Tibial artery (tissue), 4 donors: Measurements from ENCODE around the gene CORO1C.
"Not testable (repeated sequence)": the region's sequence is repeated elsewhere in the genome, so short reads cannot be mapped to it uniquely, and the experiment has no call there.

Experiments
- DNase-seq, 2 donors: peaks; one replicate each; pipeline ENCODE4 v3.0.0-alpha.2; 2019
- H3K27ac ChIP-seq, 2 donors: fragments of 200-600 bp; sonication (generic) in 1 of 2; 1 replicate in 1 of 2; 2 replicates in 1 of 2; pipeline ENCODE4 v1.5.1; 2018 to 2019; ENCODE audit warnings: mild to moderate bottlenecking in 1 of 2
- H3K27me3 ChIP-seq, 2 donors: fragments of 200-600 bp; sonication (generic) in 1 of 2; one replicate each; pipeline versions ENCODE4 v1.5.1 to v1.6.0; 2016 to 2019
- H3K36me3 ChIP-seq, 3 donors: fragments of 200-600 bp; sonication (generic) in 2 of 3; one replicate each; pipeline ENCODE4 v1.5.1; 2016 to 2019; ENCODE audit warnings: mild to moderate bottlenecking in 2 of 3
- H3K4me1 ChIP-seq, 4 donors: fragments of 200-600 bp; sonication (generic) in 2 of 4; 1 replicate in 3 of 4; 2 replicates in 1 of 4; pipeline ENCODE4 v1.5.1; 2016 to 2019
- H3K4me3 ChIP-seq, 2 donors: fragments of 200-600 bp; sonication (generic) in 1 of 2; 1 replicate in 1 of 2; 2 replicates in 1 of 2; pipeline ENCODE4 v1.5.1; 2018 to 2019; ENCODE audit warnings: mild to moderate bottlenecking in 2 of 2
- H3K9me3 ChIP-seq, 3 donors: fragments of 200-600 bp; sonication (generic) in 1 of 3; one replicate each; pipeline ENCODE4 v1.5.1; 2016 to 2019
- intact Hi-C: fragments of 100-400 bp; cut with DNase I; formaldehyde crosslinking; loops from one replicate; pipeline ENCODE4 v1.15.0; 2023; ENCODE audit warnings: low total_unique reads
- TF ChIP-seq, protein P1 (sequence below), 2 experiments: fragments of 200-600 bp in 1 of 2; fragments of 450-650 bp in 1 of 2; IDR thresholded peaks; one replicate each; pipeline ENCODE4 v1.5.1; 2017 to 2019; ENCODE audit warnings: antibody characterized with exemption in 2 of 2, mild to moderate bottlenecking in 1 of 2, moderate library complexity in 1 of 2

Gene CORO1C

DNA sequence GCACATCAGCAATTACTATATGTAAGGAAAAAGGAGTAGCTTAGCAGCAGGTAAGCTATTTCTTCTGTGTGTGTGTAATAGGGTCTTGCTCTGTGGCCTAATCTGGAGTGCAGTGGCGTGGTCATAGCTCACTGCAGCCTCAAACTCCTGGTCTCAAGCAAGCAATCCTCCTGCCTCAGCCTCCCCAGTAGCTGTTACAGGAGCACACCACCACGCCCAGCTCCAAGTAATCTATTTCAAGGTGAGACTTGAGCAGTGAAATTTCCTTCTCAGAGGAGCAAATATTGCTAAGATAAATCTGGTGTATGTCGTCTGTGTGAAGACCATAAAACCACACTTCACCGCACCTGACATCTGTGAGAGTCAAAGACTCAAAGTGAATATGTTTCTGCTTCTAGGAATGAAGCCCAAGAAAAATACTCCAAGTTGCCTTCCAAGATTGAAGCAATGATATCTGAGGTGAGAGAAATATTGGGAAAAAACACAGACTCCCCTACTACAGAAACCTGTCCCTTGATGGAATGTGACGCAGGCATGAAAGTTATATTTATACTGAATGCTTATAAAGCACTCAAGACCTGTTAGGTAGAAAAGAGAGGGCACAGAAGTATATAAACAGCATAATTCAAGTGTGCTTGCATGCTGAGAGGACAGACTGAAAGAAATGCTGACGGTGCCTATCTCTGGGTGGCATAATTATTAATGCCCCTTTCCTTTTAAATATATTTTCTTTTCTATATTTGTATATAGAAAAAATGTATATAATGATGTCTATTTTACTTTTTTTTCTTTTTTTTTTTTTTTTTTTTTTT is 95.1 kb downstream of the CORO1C start:
- H3K9me3 ChIP-seq: no peaks in the 10 kb centered on the region
- TF ChIP-seq, protein P1, sequence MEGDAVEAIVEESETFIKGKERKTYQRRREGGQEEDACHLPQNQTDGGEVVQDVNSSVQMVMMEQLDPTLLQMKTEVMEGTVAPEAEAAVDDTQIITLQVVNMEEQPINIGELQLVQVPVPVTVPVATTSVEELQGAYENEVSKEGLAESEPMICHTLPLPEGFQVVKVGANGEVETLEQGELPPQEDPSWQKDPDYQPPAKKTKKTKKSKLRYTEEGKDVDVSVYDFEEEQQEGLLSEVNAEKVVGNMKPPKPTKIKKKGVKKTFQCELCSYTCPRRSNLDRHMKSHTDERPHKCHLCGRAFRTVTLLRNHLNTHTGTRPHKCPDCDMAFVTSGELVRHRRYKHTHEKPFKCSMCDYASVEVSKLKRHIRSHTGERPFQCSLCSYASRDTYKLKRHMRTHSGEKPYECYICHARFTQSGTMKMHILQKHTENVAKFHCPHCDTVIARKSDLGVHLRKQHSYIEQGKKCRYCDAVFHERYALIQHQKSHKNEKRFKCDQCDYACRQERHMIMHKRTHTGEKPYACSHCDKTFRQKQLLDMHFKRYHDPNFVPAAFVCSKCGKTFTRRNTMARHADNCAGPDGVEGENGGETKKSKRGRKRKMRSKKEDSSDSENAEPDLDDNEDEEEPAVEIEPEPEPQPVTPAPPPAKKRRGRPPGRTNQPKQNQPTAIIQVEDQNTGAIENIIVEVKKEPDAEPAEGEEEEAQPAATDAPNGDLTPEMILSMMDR (IDR thresholded peaks at IDR 0.05): no peak
- H3K27ac ChIP-seq: no peak overlapping the region
- H3K4me1 ChIP-seq: peaks cover 0 to 16% (median 12%) of the 10 kb centered on the region in 4 donors
- H3K27me3 ChIP-seq: peaks cover 0 to 21% of the 10 kb centered on the region in 2 donors
- peak in 1 of 2 donors; percentile 49 for DNase-seq
- intact Hi-C loops: no loop called here
- no peak overlapping the region for H3K4me3 ChIP-seq
- no peaks in the 10 kb centered on the region for H3K36me3 ChIP-seq

DNA sequence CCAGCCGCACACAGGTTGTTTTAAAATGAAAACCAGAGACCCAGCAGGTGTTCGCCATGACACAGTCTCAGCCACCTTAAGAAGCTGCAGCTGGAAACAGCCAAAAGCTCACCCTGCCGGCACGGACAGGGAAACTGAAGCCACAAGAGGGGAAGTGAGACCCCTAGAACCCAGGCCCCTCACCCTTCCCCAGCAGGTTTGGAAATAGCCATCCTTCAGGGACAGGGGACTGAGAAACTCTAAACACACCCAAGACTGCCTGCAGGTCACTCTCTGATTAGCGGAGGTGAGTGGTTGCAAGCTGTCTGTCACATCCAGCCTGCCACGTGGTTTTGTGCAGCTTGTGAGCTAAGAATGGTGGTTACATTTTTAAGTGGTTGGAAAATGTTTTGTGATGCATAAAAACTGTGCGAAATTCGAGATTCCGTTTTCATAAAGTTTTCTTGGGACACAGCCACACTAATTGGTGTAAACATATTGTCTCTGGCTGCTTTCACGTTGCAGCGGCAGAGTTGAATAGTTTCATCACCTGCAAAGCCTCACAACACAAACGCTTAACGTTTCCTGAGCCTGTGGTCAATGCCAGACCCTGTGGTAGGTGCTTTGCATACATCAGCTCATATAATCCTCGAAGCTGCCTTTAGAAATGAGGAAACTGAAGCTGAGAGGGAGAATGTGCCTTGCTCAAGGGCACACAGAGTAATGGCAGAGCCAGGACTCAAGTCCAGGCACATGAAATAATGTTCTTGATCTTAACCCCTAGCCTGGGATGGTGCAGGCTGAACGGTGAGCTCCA is 95.9 kb downstream of the CORO1C start:
- TF ChIP-seq, protein P1 (IDR thresholded peaks at IDR 0.05): no peak
- peaks cover 0 to 15% (median 11%) of the 10 kb centered on the region in 4 donors for H3K4me1 ChIP-seq
- H3K4me3 ChIP-seq: no peak overlapping the region
- no peaks in the 10 kb centered on the region for H3K36me3 ChIP-seq
- intact Hi-C loops: no loop called here
- peaks cover 0 to 21% of the 10 kb centered on the region in 2 donors for H3K27me3 ChIP-seq
- H3K27ac ChIP-seq: no peak overlapping the region
- no peaks in the 10 kb centered on the region for H3K9me3 ChIP-seq
- peak in 1 of 2 donors; percentile 19 for DNase-seq

DNA sequence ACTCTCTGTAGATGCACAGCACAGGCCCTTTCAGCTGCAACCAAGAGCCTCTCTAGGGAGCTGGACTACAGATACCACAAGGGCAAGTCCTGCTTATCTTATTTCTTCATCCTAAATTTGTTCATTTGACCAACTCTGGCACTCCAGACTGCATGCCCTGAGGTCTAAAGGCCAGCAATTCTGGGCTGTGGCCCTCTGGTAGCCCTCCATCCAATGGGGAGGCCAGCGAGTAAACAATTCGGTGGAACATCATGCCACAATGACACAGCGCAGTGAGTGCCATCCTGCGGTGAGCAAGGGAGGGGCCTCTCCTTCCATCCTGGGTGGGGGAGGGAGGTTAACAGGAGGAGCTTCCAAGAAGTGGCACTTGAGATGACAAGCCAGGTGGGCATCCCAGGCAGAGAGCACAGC is 97.0 kb downstream of the CORO1C start:
- peaks cover 0 to 21% of the 10 kb centered on the region in 2 donors for H3K27me3 ChIP-seq
- no peak overlapping the region for H3K27ac ChIP-seq
- H3K9me3 ChIP-seq: no peaks in the 10 kb centered on the region
- intact Hi-C loops: no loop called here
- DNase-seq: peak in 1 of 2 donors; percentile 61
- TF ChIP-seq, protein P1 (IDR thresholded peaks at IDR 0.05): no peak
- H3K36me3 ChIP-seq: no peaks in the 10 kb centered on the region
- H3K4me3 ChIP-seq: no peak overlapping the region
- peaks cover 0 to 19% (median 12%) of the 10 kb centered on the region in 4 donors for H3K4me1 ChIP-seq

DNA sequence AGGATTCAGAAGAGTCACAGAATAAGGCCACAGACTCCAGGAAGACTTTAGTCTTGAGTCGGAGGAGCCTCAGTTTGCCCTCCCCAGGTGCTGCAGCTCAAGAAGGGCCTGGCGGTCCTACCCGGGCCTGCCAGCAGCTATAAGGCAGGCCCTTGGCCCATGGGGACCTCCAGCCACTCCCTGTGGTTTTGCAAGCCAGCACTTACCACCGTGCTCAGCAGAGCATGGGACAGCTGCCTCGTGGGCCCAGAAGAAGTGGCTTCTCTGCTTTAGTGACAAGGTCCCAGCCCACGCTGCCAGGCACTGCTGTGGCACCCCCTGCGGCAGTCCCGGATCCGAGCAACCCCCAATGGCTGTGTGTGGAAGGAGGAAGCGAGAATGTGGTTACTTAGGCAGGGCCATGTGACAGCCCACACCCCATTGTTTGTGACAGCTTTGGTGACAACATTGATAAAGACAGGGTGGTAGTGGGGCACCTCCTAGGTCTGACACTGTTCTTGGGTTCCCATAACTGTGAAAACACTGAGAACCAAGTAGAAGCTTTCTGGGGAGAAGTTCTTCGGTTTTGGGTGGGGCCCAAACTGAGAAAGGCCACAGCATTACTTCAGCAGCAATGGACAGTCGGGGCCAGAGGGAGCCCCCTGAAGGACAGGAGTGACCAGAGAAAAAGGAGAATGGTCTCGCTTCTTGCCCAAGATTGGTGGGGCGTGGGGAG is 97.6 kb downstream of the CORO1C start, which contains the start of gene SELPLG:
Gene SELPLG (minus strand): TSS at position 361 of the 715 bp plus-strand sequence. CDS start 9,587 bp downstream, outside the sequence.
- H3K4me3 ChIP-seq: peak within 1 kb of the TSS; percentile 14 to 19
- TF ChIP-seq, protein P1 (IDR thresholded peaks at IDR 0.05): no peak
- H3K27ac ChIP-seq: no peak within 1 kb of the TSS
- peaks cover 0 to 21% of the 10 kb centered on the region in 2 donors for H3K27me3 ChIP-seq
- peaks cover 0 to 16% (median 10%) of the 10 kb centered on the region in 4 donors for H3K4me1 ChIP-seq
- intact Hi-C loops: no loop called here
- H3K36me3 ChIP-seq: no peaks in the 10 kb centered on the region
- no peaks in the 10 kb centered on the region for H3K9me3 ChIP-seq
- peak; percentile 71 to 80 for DNase-seq

DNA sequence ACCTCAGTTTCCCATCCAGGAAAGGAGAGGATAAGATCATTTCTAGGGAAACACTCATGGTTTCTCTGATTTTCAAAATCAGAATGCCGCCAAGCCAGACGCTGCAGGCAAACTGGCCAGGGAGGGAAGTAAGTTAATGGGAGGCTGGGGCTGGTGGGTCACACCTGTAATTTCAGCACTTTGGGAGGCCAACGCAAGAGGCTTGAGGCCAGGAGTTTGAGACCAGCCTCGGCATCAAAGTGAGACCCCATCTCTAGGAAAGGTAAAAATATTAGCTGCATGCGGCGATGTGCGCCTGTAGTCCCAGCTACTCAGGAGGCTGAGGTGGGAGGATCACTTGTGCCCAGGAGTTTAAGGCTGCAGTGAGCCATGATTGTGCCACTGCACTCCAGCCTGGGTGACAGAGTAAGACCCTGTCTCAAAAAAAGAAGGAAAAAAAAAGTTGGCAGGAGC is 98.2 kb downstream of the CORO1C start:
- intact Hi-C loops: no loop called here
- peak in 1 of 2 donors; percentile 31 for DNase-seq
- Histone ChIP-seq H3K36me3 (no peaks in the 10 kb centered on the region), H3K27ac (no peak overlapping the region), H3K27me3 (peaks cover 0 to 21% of the 10 kb centered on the region in 2 donors), H3K4me3 (peak overlapping the region; percentile 14 to 19), H3K9me3 (no peaks in the 10 kb centered on the region), H3K4me1 (peaks cover 0 to 10% (median 4%) of the 10 kb centered on the region in 4 donors)
- TF ChIP-seq, protein P1 (IDR thresholded peaks at IDR 0.05): no peak

DNA sequence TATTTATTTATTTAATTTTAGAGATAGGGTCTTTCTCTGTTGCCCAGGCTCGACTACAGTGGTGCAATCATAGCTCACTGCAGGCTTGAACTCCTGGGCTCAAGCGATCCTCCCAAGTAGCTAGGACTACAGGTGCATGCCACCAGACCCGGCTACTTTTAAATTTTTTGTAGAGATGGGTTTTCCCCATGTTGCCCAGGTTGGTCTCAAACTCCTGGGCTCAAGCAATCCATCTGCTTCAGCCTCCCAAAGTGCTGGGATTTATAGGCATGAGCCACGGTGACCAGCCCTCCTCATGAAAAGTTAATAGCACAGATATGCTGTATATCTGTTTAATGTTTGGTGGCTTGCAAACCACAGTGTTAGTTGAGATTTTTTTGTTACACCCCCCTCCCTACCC is 100.1 kb downstream of the CORO1C start:
- H3K4me3 ChIP-seq, H3K36me3 ChIP-seq, DNase-seq, H3K4me1 ChIP-seq, intact Hi-C loops, H3K9me3 ChIP-seq, H3K27ac ChIP-seq: not testable (repeated sequence)
- peaks cover 0 to 21% of the 10 kb centered on the region in 2 donors for H3K27me3 ChIP-seq
